ENCODE data around the gene WSCD2.

- TF ChIP-seq CTCF (IDR thresholded peaks at IDR 0.05; ENCODE audit: extremely low read depth in 1 of 2, insufficient read depth in 1 of 2, low read depth in 1 of 2, low read length in 2 of 2) (no peak), MYC (IDR thresholded peaks at IDR 0.05; ENCODE audit: low read depth, low read length) (no peak), MAX (IDR thresholded peaks at IDR 0.05; ENCODE audit: insufficient read depth, insufficient read length) (no peak), POLR2A (IDR thresholded peaks at IDR 0.05; ENCODE audit: low read depth, low read length) (no peak), FOS (IDR thresholded peaks at IDR 0.05; ENCODE audit: borderline replicate concordance, insufficient read depth, low read length) (no peak), POLR2AphosphoS5 (IDR thresholded peaks at IDR 0.05; ENCODE audit: insufficient read depth, low read depth, low read length) (no peak)
These were observed 11.8 kb upstream of the WSCD2 start for GRCh38 chr12:108117163-108117849.
